IPS DF 19.7 (cell line): ENCODE data around the gene NUDT21.
"Not testable (repeated sequence)": the region's sequence is repeated elsewhere in the genome, so short reads cannot be mapped to it uniquely, and the experiment has no call there.

Source experiments
- DNase-seq: peaks from one replicate; pipeline ENCODE4 v3.0.0-alpha.2; 2013; ENCODE audit warnings: low read depth, low spot score

NUDT21 gene

GRCh38 chr16:56419740-56420548, 31.2 kb downstream of the NUDT21 start:
- no peak for DNase-seq

GRCh38 chr16:56417138-56417537, 34.0 kb downstream of the NUDT21 start:
- no peak for DNase-seq

GRCh38 chr16:56415875-56416274, 35.3 kb downstream of the NUDT21 start:
- no peak for DNase-seq

- DNase-seq, result no peak
Measured at GRCh38 chr16:56414366-56414765, 36.8 kb downstream of the NUDT21 start.

- no peak for DNase-seq
Measured at GRCh38 chr16:56413381-56413780, 37.8 kb downstream of the NUDT21 start.

- no peak for DNase-seq
Measured at GRCh38 chr16:56411624-56412023, 39.5 kb downstream of the NUDT21 start.

- DNase-seq, result no peak
Measured at GRCh38 chr16:56411123-56411522, 40.0 kb downstream of the NUDT21 start.

- DNase-seq, result no peak
Measured at GRCh38 chr16:56409195-56409594, 41.9 kb downstream of the NUDT21 start.

GRCh38 chr16:56408379-56409098, 42.6 kb downstream of the NUDT21 start:
- DNase-seq, result no peak

GRCh38 chr16:56405977-56406672, 45.0 kb downstream of the NUDT21 start:
- no peak for DNase-seq

GRCh38 chr16:56401482-56401881, 49.6 kb downstream of the NUDT21 start:
- DNase-seq, result no peak

- no peak for DNase-seq
Measured at GRCh38 chr16:56400458-56400857, 50.7 kb downstream of the NUDT21 start.

- DNase-seq, result no peak
Measured at GRCh38 chr16:56399486-56399885, 51.6 kb downstream of the NUDT21 start.

- no peak for DNase-seq
Measured at GRCh38 chr16:56399047-56399446, 52.1 kb downstream of the NUDT21 start.

- not testable (repeated sequence) for DNase-seq
Measured at GRCh38 chr16:56396724-56397123, 54.4 kb downstream of the NUDT21 start.

- no peak for DNase-seq
Measured at GRCh38 chr16:56389554-56389953, 61.6 kb downstream of the NUDT21 start.

GRCh38 chr16:56388209-56388608, 62.9 kb downstream of the NUDT21 start:
- no peak for DNase-seq

- no peak for DNase-seq
Measured at GRCh38 chr16:56387396-56387795, 63.7 kb downstream of the NUDT21 start.

- no peak for DNase-seq
Measured at GRCh38 chr16:56384074-56384721, 66.9 kb downstream of the NUDT21 start.

- no peak for DNase-seq
Measured at GRCh38 chr16:56382901-56383355, 68.2 kb downstream of the NUDT21 start.

- no peak for DNase-seq
Measured at GRCh38 chr16:56382459-56382858, 68.7 kb downstream of the NUDT21 start.
